Lower leg skin (tissue), 4 donors: ENCODE measurements around the gene CDK3. TPM values are rescaled to one million over a fixed set of nuclear protein-coding genes. Genes with fewer than 3 reads are reported as not detected.
A peak's percentile ranks its signal among the peaks of the same experiment; 100 is the strongest.

Experiments used
- DNase-seq, 2 donors: peaks; one replicate each; pipeline ENCODE4 v3.0.0-alpha.2; 2019; ENCODE audit warnings: low spot score in 2 of 2
- H3K4me3 ChIP-seq: fragments of 200-600 bp; sonication (generic); 2 replicates; pipeline ENCODE4 v1.5.1; 2017; ENCODE audit warnings: mild to moderate bottlenecking, low read depth; ENCODE audit not compliant: poor library complexity, severe bottlenecking
- CTCF ChIP-seq, 3 donors: fragments of 450-650 bp; IDR thresholded peaks; one replicate each; pipeline ENCODE4 v1.5.1; 2016; ENCODE audit warnings: antibody characterized with exemption in 3 of 3, mild to moderate bottlenecking in 3 of 3, moderate library complexity in 2 of 3
- POLR2A ChIP-seq, 2 donors: fragments of 450-650 bp; IDR thresholded peaks; one replicate each; pipeline ENCODE4 v1.6.1; 2016 to 2017; ENCODE audit warnings: antibody characterized with exemption in 2 of 2, mild to moderate bottlenecking in 1 of 2, moderate library complexity in 1 of 2
- WGBS, 2 donors: methylation state at CpG; one replicate each; pipeline ENCODE4 v1.1.5; 2018; 5-methylcytosine and 5-hydroxymethylcytosine counted together
- intact Hi-C: fragments of 100-400 bp; cut with DNase I; formaldehyde crosslinking; loops from one replicate; pipeline ENCODE4 v1.15.0; 2023; ENCODE audit warnings: low total_unique reads
- total RNA-seq, 4 donors: library from RNA; depleted of rRNA; stranded (reverse); fragments of >200 nt; gene quantifications; one replicate each; pipeline ENCODE4 v1.1.0, GENCODE V29; 2016

CDK3 gene
- total RNA-seq, 4 donors from 2014 or later, result 2.7 to 8.4 (median 4.5) TPM

- peak; percentile 74 to 95 for DNase-seq
- WGBS, 2 donors, result 41% methylated on average over 15 to 16 of the region's 16 CpGs
- TF ChIP-seq POLR2A (IDR thresholded peaks at IDR 0.05) (no peak), CTCF (IDR thresholded peaks at IDR 0.05) (peak in 1 of 3 donors; percentile 42)
- no peak overlapping the region for H3K4me3 ChIP-seq
- intact Hi-C loops, result loop anchor here (5.0 kb wide), 1 partner anchor 98 kb away; no protein-coding TSS in a partner anchor
Measured at GRCh38 chr17:76005263-76006149, 4.9 kb downstream of the CDK3 start.

- intact Hi-C loops, result loop anchor here (5.0 kb wide), 1 partner anchor 100 kb away; no protein-coding TSS in a partner anchor
Measured at GRCh38 chr17:76007131-76007849, 6.6 kb downstream of the CDK3 start.

GRCh38 chr17:76007850-76008165 lies 7.2 kb downstream of the CDK3 start:
- 81 to 86% methylated on average over 16 of the region's 16 CpGs for WGBS, 2 donors
- H3K4me3 ChIP-seq, result no peak overlapping the region
- TF ChIP-seq CTCF (IDR thresholded peaks at IDR 0.05), result no peak
- TF ChIP-seq POLR2A (IDR thresholded peaks at IDR 0.05), result no peak
- no peak for DNase-seq
- intact Hi-C loops, result loop anchor here (5.0 kb wide), 1 partner anchor 101 kb away; no protein-coding TSS in a partner anchor

More at GRCh38 chr17:76007131-76007849, 6.6 kb downstream of the CDK3 start:
- no peak for TF ChIP-seq CTCF (IDR thresholded peaks at IDR 0.05)
- TF ChIP-seq POLR2A (IDR thresholded peaks at IDR 0.05), result no peak
- H3K4me3 ChIP-seq, result no peak overlapping the region
- 89 to 92% methylated on average over 36 to 37 of the region's 39 CpGs for WGBS, 2 donors
- DNase-seq, result no peak

GRCh38 chr17:76008208-76008607 lies 7.6 kb downstream of the CDK3 start:
- no peak overlapping the region for H3K4me3 ChIP-seq
- DNase-seq, result no peak
- TF ChIP-seq POLR2A (IDR thresholded peaks at IDR 0.05), result no peak
- no peak for TF ChIP-seq CTCF (IDR thresholded peaks at IDR 0.05)
- WGBS, 2 donors, result 89 to 95% methylated on average over 36 of the region's 36 CpGs
- intact Hi-C loops, result loop anchor here (5.0 kb wide), 1 partner anchor 101 kb away; no protein-coding TSS in a partner anchor

- 93% methylated on average over 56 of the region's 56 CpGs for WGBS, 2 donors
- no peak overlapping the region for H3K4me3 ChIP-seq
- no peak for DNase-seq
- no peak for TF ChIP-seq POLR2A (IDR thresholded peaks at IDR 0.05)
- TF ChIP-seq CTCF (IDR thresholded peaks at IDR 0.05), result no peak
- intact Hi-C loops, result loop anchor here (5.0 kb wide), 1 partner anchor 102 kb away; no protein-coding TSS in a partner anchor
Measured at GRCh38 chr17:76008630-76009425, 8.2 kb downstream of the CDK3 start.
